ENCODE measurements around the gene RASD2.

Gene RASD2

DNA sequence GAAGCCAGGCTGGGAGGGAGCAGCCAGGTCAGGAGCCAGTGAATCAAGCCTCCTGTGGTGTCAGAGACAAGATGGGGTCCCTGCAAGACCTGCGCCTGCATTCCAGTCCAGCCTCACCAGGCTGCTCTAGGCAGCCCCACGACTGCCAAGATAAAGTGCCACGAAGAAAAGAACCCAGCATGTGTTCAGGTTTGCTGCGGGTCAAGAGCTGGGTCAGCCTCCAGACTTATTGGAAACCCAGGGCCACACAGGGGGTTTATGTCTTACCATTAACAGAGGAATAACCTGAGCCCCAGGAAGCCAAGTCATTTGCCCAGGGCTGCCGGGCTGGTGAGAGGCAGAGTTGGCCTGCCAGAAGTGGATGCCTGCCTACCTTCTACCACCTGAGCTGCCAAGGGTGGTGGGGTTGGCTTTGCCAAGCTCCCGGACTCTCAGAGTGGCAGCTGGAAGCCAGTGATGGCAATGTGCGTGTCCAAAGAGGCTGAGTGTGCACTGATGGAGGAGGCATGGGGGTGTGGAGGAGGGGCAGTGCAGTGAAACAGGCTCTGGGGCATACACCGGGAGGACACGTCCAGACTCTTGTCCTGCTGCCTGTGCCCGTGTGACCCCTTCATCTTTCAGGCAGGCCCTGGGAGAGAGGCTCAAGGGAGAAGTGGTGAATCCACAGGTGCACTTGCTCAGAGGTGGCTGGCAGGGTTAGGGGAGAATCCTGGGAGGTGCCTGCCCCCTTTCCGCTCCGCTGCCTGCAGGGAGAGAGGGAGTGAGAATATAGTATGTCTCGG, 1.7 kb downstream of the RASD2 start:
- no peak for DNase-seq

DNA sequence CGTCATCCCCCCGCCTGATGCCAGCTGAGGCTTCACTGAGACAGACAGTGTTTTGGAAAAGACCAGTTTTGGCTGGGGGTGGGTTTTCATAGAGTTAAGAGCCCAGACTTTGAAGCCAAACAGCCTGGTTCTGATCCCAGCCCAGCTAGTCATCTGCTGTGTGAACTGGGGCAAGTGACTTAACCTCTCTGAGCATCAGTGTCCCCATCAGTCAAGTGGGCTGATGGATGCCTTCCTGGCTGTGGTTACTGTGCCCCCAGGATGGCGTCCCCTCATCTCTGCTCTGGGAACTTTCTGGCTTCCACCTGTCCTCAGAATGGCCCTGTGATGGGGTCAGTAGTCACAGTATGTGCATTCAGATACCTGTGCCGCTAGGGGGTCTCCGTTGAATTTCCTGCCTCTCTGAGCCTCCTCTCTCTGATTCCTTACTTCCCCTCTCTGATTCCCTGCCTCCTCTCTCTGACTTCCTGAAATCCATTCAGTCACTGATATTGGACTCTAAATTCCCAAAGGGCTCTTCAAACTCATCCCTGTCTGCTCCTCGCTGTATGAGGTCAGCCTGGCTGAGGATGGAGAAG, 2.4 kb downstream of the RASD2 start:
- no peak for DNase-seq

DNA sequence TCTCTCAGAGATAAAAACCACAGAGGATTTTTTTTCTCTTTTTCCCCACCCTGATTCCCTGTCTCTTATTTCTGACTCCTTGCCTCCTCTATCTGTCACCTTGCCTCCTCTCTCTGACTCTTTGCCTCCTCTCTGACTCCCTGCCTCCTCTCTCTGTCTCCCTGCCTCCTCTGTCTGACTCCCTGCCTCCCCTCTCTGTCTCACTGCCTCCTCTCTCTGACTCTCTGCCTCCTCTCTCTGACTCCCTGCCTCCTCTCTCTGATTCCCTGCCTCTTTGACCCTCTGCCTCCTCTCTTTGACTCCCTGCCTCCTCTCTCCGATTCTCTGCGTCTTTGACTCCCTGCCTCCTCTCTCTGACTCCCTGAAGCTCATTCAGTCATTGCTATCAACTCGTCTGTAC, 3.1 kb downstream of the RASD2 start:
- no peak for DNase-seq

DNA sequence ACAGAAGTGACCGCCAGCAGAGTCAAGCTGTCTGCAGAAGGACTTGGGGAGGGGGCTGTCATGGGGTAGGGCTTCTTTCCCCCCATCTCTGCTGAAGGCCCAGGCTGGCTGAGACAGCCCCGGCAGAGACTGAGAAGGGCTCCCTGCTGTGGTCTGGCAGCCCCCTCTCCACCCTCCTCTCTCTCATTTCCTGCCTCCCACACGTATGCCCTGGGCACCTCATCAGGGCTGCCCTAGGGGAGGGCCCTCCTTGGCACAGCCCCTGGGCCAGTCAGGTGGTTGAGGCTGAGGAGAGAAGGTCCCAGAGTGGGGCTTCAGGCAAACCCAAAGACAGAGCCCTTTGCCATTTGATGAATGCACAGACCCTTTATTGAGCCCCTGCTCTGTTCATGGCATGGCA, 3.6 kb downstream of the RASD2 start:
- no peak for DNase-seq

DNA sequence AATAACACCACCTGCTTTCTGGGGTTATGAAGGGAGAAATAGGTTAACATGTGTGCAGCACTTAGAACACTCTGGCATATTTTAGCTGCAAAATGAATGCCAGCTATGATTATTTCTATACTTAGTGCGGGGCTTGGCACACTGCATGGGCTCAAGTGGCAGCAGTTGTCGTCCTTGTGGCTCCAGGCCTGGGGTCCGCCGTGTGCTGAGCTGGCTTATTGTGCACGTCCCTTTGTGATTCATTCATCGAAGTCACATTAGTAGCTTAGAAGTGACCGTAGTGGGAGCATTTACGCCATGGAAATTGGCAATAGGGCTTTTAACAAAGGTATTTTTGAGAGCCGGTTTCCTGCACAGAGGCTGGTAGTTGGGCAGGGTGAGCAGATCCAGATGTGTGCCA, 4.2 kb downstream of the RASD2 start:
- no peak for DNase-seq

DNA sequence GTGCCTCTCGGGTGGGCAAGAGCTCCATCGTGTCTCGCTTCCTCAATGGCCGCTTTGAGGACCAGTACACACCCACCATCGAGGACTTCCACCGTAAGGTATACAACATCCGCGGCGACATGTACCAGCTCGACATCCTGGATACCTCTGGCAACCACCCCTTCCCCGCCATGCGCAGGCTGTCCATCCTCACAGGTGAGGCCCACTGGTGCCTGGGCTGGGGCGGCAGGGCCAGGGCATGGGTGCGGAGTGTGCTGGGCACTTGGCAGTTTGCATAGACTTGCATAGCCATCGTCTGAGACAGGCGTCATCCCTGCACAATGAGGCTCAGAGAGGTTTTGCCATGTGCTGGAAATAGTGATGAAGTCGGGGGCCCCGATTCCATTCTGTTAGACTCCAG, 6.3 kb downstream of the RASD2 start:
- DNase-seq = no peak

DNA sequence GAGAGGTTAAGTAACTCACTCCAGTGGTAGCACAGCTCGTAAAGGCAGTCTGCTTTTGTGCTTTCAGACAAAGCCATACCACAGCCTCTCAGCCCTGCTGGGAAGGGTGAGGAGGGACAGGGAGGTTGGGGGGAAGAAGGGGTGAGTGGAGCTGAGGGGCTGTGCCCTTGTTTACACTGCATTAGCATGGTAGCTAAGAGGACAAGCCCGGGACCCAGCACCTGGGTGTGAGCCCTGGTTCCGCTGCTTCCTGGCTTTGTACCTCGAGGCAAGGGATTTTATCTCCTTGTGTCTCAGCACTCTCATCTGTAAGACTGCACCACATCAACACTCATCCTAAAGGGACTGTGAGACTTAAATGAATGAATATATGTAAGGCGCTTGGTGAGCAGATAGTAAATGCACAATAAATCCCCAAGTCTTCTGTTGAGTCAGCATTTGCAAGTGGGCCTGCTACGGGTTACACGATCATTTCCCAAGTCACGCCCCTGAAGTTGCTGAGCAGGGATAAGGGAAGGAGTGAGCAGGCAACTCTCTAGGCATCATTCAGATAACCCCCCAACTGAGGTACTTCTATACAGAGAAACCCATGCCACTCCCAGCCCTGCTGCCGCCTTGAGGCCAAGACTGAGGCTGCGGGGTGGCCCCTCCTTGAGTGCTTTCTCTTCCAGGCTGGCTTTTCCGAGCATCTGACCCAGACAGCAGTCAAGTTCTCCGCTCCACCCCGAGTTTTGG, 7.5 kb downstream of the RASD2 start:
- no peak for DNase-seq

DNA sequence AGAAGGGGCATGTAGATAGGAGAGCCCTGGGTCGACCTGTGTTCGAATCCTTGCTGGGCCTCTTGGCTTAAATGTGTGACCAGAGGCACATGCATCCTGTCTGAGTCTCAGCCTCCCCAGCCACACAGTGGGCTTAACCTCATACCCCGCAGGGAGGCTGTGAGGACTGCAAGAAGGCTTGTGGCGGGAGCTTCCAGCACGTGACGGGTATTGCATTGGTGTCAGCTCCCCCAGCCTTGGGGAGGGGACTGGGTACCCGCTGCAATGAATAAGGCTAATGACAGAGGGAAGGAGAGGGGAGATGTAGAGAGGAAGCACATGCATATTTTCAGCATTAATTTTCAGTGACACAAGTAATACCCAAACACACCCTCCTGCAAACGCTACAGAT, 8.1 kb downstream of the RASD2 start:
- DNase-seq = no peak

DNA sequence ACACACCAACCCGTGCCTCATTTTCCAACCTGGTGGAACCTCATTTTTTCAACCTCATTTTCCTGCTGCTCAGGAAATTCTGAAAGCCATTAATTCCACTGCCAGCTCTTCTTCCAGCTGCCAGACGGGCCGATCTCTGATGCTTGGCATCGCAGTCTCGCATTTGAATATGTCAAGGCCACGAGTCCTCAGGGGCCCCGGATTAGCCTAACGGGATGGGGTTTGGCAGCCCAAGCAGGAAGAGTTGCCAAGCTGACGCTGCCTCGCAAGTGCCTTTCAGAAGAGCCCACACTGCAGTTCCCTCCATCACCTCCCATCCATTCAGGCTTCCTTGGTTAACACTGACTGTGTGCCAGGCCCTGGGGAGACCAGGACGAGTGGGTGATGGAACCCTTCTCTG, 8.7 kb downstream of the RASD2 start:
- DNase-seq = no peak

DNA sequence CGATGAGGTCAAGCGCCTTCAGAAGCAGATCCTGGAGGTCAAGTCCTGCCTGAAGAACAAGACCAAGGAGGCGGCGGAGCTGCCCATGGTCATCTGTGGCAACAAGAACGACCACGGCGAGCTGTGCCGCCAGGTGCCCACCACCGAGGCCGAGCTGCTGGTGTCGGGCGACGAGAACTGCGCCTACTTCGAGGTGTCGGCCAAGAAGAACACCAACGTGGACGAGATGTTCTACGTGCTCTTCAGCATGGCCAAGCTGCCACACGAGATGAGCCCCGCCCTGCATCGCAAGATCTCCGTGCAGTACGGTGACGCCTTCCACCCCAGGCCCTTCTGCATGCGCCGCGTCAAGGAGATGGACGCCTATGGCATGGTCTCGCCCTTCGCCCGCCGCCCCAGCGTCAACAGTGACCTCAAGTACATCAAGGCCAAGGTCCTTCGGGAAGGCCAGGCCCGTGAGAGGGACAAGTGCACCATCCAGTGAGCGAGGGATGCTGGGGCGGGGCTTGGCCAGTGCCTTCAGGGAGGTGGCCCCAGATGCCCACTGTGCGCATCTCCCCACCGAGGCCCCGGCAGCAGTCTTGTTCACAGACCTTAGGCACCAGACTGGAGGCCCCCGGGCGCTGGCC, 11.0 kb downstream of the RASD2 start:
- DNase-seq = no peak

DNA sequence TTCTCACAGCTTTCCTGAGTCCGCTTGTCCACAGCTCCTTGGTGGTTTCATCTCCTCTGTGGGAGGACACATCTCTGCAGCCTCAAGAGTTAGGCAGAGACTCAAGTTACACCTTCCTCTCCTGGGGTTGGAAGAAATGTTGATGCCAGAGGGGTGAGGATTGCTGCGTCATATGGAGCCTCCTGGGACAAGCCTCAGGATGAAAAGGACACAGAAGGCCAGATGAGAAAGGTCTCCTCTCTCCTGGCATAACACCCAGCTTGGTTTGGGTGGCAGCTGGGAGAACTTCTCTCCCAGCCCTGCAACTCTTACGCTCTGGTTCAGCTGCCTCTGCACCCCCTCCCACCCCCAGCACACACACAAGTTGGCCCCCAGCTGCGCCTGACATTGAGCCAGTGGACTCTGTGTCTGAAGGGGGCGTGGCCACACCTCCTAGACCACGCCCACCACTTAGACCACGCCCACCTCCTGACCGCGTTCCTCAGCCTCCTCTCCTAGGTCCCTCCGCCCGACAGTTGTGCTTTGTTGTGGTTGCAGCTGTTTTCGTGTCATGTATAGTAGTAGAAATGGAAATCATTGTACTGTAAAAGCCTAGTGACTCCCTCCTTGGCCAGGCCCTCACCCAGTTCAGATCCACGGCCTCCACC, 11.7 kb downstream of the RASD2 start:
- DNase-seq = peak; percentile 74

DNA sequence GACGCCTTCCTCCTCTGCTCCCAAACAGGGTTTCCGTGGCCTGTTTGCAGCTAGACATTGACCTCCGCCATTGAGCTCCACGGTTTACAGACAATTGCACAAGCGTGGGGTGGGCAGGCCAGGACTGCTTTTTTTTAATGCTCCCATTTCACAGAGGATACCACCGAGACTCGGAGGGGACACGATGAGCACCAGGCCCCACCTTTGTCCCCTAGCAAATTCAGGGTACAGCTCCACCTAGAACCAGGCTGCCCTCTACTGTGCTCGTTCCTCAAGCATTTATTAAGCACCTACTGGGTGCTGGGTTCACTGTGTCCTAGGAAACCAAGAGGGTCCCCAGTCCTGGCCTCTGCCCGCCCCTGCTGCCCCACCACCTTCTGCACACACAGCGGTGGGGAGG, 12.2 kb downstream of the RASD2 start:
- DNase-seq = no peak

DNA sequence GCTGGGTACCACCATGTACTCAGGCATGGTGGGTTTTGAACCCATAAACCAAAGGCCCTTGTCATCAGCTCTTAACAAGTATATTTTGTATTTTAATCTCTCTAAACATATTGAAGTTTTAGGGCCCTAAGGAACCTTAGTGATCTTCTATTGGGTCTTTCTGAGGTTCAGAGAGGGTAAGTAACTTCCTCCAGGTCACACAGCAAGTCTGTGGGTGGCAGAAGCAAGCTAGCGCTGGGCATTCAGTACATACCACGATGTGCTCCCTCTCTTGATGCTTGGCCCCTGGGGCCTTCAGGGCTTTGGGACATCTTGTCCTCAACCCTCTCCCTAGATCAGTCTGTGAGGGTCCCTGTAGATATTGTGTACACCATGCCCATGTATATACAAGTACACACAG, 12.7 kb downstream of the RASD2 start:
- DNase-seq = no peak

DNA sequence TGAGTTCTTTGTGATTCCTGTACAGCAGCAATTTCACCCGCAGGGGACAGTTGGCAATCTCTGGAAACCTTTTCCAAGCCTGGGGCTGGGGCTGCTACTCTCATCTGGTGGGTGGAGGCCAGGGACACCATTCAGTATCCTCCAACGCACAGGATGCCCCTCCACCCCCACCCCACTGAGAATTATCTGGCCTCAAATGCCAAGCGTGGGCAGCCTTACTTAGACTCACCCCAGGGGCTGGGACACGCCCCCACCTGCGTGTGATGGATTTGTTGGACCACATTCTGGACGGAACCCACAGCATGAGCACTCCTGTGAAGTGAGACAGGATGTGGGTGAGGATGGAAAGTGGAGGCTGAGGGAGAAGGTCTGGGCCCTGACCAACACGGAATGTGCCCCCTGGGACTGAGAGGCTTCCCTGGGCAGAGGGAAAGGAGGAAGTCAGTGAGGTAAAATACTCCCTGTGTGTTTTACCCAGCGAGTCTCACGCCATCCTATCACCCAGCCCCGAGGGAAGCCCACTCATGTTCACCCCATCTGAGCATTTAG, 13.7 kb downstream of the RASD2 start:
- no peak for DNase-seq

DNA sequence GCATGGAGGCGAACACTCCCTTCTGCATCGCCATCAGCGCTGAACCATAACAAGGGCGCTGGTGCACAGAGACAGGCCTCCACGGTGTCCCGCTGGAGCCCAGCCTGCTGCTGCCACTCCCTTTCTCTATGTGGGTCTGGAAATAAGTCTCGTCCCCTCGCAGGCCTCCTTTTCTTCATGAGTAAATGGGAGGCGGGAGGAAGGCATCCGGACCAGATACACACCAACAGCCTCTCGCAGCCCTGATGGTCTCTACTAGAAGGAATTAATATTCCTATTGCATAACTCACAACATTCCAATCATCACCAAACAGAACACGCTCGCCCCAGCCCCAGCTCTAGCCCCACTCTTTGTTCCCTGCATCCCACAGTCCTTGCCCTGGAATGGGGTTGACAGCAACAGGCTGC, 14.9 kb downstream of the RASD2 start:
- DNase-seq = no peak

DNA sequence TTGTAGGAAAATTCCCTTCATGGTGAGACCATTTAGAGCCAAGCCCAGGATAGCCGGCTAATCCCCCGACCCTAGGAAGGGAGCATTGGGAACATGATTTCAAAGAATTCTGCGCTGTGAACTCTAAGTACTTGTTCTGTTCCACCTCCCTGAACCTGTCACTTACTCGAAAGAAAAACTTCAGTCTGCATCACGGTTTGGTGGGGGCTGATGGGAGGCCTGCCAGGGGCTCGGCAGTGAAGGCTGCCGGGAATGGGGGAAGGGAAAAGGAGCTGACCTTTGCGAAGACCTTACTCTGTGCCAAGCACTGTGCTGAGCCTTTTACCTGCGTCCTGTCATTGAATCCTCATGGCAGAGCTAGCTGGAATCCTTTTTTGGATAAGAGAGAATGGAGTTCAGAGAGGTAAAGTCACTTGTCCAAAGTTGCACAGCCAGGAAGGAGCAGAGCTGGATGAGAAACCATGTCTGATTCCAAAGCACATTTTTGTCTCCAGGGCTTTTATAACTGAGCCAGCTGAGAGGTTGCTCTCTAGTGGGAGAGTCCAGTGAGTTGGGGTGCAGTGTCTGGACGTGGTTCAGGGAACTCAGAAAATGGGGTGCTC, 15.4 kb downstream of the RASD2 start:
- no peak for DNase-seq

DNA sequence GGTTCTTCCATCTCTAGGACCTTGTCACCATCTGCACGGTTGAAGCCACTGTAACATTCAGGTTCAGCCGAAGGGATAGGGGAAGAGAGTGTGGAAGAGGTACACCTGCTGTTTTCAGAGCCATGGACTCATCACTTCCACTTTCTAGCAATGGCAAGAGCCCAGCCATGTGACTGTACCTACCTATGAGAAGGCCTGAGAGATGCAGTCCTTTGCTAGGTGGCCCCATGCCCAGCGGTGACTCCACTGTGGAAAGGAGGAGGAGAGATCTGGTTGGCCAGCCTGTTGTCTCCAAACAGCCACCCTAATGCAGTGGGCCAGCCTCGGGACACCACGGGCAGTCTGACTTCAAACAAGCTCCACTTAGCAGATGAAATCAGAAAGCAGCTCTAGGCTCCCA, 16.0 kb downstream of the RASD2 start:
- DNase-seq = no peak

DNA sequence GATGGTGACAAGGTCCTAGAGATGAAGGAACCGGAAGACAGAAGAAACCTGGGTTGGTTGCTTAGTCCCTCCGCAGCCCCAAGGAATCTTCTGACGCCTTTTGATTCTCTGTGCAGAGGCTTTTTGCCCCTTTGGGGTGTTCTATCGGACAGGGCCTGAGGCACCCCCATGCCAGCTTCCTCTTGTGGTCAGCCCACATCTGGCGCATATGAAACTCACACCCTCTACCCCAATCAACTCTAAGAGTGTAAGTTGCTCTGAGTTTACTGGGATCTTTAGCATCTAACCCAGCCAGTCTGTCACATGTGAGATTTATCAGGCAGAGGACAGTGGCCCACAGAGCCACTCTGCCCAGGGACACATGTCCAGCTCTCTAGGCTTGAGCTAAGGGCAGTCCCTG, 17.4 kb downstream of the RASD2 start:
- DNase-seq = no peak

DNA sequence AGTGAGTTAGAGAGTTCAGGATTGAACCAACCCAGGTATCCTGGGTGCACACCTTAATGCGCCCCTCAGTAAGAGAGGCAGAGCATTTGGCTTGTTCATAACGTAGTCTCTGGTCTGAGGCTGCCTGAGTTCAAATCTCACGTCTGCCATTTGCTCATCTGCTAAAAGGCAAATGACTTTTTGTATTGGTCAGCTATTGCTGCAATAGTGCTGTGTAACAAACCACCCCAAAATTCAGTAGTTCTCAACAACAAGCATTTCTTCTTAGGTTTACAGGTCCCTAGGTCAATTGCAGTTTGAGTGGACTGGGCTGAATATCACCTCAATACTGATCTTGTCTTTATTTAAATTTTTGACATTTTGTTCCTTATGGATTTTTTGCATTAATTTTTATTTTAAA, 18.1 kb downstream of the RASD2 start:
- no peak for DNase-seq

DNA sequence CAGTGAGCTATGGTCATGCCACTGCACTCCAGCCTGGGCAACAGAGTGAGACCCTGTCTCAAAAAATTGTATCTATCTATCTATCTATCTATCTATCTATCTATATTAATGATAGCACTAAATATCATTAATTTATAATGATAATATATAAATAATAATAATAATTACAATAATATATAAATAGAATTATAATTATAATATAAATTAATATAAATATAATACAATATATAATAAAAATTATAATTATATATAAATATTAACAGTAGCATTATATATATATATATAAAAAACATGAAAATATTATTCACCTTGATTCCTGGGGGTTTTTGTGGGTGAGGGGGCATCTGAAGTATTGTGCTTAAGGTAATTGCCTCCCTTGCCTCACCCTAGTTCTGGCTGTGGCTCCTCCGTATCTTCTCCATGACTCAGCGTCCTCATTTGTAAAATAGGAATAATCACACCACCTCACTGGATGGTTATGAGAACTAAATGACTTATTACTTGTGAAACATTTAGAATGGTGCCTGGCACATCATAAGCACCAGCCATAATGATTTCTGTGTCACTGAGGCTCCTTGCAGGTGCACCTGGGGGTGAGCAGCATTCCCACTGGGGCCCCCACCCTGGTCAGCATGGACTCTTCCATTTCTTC, 18.8 kb downstream of the RASD2 start:
- no peak for DNase-seq

DNA sequence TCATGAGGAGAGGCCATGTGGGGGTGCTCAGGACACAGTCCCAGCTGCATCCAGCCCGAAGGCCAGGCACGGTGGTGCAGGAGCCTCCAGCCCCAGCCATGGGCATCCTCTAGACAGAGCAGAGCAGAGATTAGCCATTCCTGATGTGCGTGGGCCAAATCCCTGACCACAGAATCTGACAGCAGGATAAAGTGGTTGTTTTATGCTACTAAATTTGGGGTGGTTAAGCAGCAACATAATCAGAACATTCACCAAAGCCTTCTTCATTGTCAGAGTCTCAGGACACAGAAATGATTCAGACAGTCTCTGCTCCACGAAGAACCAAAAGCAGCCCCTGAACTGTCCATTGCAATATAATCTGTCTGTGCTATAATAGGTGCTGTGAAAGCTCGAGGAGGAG, 19.7 kb downstream of the RASD2 start:
- DNase-seq = no peak

DNA sequence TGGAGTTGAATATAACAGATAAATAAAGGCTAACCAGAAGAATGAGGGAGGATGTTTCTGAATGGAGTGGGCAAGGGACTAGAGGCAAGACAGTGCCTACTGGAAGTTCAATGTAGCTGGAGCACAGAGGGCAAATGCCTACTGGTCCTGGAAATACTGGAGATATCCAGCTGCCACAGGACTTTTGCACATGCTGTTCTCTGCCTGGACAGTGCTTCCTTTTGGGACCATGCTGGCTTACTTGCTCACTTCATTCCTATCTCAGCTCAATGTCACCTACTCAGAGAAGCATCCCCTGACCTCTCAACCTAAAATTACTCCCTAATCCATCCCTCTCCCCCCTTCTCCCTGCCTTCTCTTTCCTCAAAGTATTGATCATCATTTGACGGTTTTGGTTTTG, 20.2 kb downstream of the RASD2 start:
- no peak for DNase-seq

Data from CD4-positive, alpha-beta T cell treated with Interleukin-4 for 4 hours (primary cell).